Cerebellar cortex (tissue), 1 donor: ENCODE results near the gene IRAK2.
"Not testable (repeated sequence)": the region's sequence is repeated elsewhere in the genome, so short reads cannot be mapped to it uniquely, and the experiment has no call there.

Source experiments
- DNase-seq: peaks from one replicate; pipeline ENCODE4 v3.0.0-alpha.2; 2015; ENCODE audit warnings: low spot score

IRAK2 gene

GRCh38 chr3:10249833-10250232 is 85.1 kb downstream of the IRAK2 start:
- no peak for DNase-seq

GRCh38 chr3:10251006-10251405 is 86.3 kb downstream of the IRAK2 start:
- no peak for DNase-seq

DNA sequence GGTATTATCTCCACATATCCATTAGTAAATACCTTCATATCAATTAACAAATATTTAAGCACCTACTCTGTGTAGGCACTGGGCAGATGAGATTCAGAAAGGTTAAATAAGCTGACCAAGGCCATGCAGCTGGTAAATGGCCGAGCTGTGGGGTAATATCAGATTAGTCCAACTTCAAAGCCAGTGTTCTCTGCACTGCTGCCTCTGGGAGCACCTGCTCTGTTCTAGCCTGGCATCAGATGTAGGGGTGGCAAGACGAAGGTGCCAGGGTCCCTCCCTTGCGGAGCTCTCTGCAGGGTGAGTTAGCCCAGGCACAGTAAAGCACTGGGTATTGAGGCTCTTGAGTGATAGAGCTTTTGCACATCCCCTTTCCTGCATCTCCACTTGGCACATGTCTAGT is 89.0 kb downstream of the IRAK2 start:
- DNase-seq: no peak

DNA sequence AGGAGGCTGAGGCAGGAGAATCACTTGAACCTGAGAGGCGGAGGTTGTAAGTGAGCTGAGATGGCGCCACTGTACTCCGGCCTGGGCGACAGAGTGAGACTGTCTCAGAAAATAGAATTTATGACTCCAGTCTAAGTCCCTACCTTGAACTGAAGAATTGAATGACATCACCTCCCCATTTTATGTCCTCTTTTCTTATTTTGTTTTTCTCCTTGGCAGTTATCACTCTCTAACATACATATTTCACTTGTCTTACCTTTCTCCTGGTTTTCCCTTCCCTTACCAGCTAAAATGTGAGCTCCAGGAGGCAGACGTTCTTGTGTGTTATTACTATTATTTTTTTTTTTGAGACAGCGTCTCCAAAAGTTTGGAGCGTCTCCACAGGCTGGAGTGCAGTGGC is 91.1 kb downstream of the IRAK2 start:
- no peak for DNase-seq

- no peak for DNase-seq
Observed at GRCh38 chr3:10259036-10259435, 94.3 kb downstream of the IRAK2 start.

- DNase-seq: no peak
Observed at GRCh38 chr3:10259798-10260197, 95.1 kb downstream of the IRAK2 start.

GRCh38 chr3:10260211-10260701 is 95.5 kb downstream of the IRAK2 start:
- DNase-seq: no peak

GRCh38 chr3:10262027-10262426 is 97.3 kb downstream of the IRAK2 start:
- DNase-seq: peak; percentile 66

DNA sequence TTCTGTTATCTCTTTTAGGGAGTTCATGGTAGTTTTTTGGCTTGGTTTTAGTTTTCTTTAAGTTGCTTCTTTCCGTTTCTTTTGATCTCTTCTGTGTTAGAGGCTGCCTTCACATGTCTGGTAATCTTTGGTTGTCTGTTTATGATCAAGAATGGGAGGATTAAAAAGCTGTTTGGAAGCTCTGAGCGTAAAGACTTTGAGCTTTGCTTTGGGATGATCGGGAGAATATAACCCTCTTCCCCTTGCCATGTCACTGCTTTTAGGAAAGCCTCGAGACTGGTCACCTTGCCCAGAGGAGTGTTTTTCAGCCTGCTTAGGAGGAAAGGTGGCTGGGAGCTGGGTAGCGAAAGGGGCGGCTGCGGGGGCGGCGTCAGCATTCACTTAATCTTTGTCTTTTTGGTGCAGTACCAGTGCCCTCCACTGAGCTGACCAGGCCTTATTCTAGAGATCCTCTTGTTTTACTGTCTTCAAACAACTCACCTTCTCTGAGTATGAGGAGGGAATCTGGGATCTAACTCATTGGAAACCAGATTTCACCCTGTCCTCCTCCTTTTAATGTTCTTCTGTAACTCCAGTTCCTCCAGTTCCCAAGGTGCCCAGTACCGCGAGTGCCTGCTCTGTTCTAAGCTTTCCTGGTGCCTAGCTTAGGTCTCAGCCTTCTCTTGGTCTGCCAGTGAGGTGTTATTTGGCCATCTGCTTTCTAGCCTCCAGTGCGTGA is 99.1 kb downstream of the IRAK2 start:
- peak; percentile 46 for DNase-seq

DNA sequence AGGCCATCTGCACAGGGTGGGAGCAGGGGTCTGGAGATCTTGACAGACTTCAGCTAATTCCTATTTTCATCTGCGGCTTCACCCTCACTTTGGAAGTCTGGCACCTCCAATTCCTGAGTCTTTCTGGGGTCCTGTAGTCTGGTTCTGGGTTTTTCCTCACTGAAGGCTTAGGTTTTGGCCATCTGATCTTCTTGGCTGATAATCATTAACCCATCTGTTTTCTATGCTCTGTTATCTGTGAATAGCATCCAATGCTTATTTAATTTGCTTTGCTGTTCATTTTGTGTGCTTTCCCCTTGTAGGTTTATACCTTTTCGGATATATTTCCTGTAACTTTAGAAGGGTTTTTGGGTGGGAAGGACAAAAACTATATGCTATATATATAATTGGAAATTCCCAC is 101.1 kb downstream of the IRAK2 start:
- no peak for DNase-seq

DNA sequence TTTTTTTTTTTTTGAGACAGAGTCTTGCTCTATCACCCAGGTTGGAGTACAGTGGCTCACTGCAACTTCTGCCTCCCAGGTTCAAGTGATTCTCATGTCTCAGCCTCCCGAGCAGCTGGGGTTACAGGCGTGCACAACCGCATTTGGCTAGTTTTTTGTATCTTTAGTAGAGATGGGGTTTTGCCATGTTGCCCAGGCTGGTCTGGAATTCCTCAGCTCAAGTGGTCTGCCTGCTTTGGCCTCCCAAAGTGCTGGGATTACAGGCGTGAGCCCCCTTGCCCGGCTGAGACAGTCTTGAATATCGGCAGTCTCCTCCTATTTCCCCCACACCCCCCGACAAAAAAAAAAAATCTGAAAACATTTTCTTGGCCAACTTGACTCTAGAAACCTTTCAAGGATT is 102.2 kb downstream of the IRAK2 start:
- not testable (repeated sequence) for DNase-seq

DNA sequence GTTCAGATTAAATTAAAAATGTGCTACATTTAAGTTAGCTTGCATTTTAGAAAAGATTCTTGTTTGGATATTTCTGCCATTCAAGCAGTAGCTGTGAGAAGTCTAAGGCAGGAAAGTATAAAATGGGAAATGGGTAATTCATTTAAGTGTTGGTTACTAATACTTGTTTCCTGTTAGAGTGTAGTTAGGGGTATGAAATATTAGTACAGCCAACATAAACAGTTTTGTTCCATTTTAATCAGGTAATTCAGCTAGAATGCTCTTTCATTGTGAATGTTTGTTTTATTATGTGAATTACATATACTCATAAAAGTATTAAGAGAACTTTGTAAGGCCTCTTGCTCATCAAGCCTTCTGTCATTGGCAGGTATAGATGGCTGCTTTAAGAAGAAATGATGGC is 103.4 kb downstream of the IRAK2 start:
- DNase-seq: no peak

DNA sequence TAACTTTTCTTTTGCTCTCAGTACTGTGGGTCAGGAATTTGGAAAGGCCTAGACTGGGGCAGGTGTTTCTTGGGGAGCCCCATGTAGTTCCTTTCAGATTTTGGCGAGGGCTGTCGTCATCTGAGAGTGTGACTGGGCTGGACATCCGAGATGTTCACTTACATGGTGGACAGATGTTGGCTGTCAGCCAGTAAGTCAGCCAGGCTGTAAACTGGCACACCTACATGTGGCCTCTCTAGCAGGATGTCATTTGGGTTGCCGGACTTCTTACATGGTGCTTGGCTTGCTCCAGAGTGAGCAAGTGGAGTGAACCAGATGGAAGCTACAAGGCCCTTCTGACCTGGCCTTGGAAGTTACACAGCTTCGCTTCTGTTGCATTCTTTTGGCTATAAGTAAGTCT is 104.2 kb downstream of the IRAK2 start:
- peak; percentile 54 for DNase-seq

DNA sequence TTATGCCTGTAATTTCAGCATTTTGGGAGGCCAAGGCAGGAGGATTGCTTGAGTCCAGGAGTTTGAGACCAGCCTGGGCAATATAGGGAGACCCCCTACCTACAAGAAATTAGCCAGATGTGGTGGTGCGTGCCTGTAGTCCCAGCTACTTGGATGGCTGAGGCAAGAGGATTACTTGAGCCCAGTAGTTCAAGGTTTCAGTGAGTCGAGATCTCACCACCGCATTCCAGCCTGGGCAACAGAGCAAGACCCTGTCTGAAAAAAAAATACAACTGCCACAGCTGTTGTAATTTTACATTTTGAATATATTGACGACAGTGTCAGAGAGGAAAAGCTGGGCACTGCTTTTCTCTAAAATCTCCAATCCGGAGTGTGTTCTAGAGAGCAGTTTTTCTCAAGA is 104.7 kb downstream of the IRAK2 start:
- DNase-seq: no peak

GRCh38 chr3:10272476-10272875 is 107.8 kb downstream of the IRAK2 start:
- DNase-seq: not testable (repeated sequence)

- no peak for DNase-seq
Observed at GRCh38 chr3:10272977-10273376, 108.3 kb downstream of the IRAK2 start.

- DNase-seq: no peak
Observed at GRCh38 chr3:10273702-10274305, 109.1 kb downstream of the IRAK2 start.

- DNase-seq: no peak
Observed at GRCh38 chr3:10274601-10275000, 109.9 kb downstream of the IRAK2 start.

GRCh38 chr3:10277115-10277625 is 112.5 kb downstream of the IRAK2 start:
- no peak for DNase-seq

GRCh38 chr3:10278501-10278900 is 113.8 kb downstream of the IRAK2 start:
- no peak for DNase-seq

DNA sequence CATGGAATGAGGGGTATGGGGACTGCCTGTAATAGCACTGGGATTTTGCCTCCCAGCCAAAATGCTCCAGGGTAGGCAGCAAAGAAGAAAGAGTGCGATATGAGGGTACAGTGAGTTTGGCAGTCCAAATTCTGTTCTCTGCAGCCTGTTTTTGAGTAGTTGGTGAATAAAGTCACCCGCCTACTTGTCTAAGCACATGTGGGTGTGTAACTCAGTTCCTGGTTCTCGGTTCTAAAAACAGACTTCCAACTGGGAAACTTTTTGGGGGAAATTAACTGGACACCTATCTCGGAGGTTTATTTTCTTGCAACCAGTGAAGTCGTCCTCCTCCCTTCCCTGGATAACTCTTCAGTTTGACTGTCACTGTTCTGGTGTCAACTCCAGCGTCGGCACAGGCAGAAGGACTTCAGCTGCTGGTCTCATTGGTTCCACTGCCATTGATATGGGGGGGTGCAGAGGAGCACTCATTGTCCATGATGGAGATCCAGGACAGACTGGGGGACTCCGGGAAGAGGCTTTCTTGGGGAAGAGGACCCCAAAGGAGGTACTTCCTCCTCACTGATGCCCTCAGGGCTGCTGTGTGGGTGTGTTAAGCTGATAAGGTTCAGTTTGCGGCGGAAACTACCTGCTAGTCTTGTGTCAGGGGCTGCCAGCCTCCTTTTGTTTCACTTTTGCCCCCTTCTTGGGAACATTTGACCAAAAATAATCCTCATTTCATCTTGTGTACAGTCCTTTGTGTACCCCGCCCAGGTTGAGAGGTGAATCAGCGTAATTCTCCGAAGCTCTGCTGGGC is 114.9 kb downstream of the IRAK2 start:
- no peak for DNase-seq

- DNase-seq: no peak
Observed at GRCh38 chr3:10280177-10280529, 115.4 kb downstream of the IRAK2 start.

GRCh38 chr3:10280571-10280970 is 115.9 kb downstream of the IRAK2 start:
- DNase-seq: no peak
